ENCODE measurements around the gene FAM210A.

Gene FAM210A

GRCh38 chr18:13720847-13721246 is 5.5 kb downstream of the FAM210A start:
- no peaks in the 10 kb centered on the region for H3K4me1 ChIP-seq (ENCODE audit: insufficient read depth, insufficient read length)
- peaks cover 7% of the 10 kb centered on the region for H3K36me3 ChIP-seq (ENCODE audit: insufficient read depth, insufficient read length, low read length)
- H3K9me3 ChIP-seq (ENCODE audit: insufficient read depth, low read length) = no peaks in the 10 kb centered on the region
- no peak overlapping the region for H3K4me3 ChIP-seq (ENCODE audit: insufficient read length, low read depth)
- H3K9ac ChIP-seq (ENCODE audit: insufficient read length, low read depth) = no peak overlapping the region
- no peaks in the 10 kb centered on the region for H3K27me3 ChIP-seq (ENCODE audit: insufficient read depth, insufficient read length)
- DNase-seq (ENCODE audit: low read depth, low spot score) = no peak
- TF ChIP-seq ZNF274 (IDR thresholded peaks at IDR 0.05; ENCODE audit: low read depth, low read length) = no peak
- no peak for TF ChIP-seq SUZ12 (IDR thresholded peaks at IDR 0.05; ENCODE audit: extremely low read depth, insufficient read depth, insufficient read length)
- TF ChIP-seq YY1 (IDR thresholded peaks at IDR 0.05; ENCODE audit: insufficient read depth, insufficient read length) = no peak

- H3K4me3 ChIP-seq (ENCODE audit: insufficient read length, low read depth) = no peak overlapping the region
- no peak for DNase-seq (ENCODE audit: low read depth, low spot score)
- peaks cover 7% of the 10 kb centered on the region for H3K36me3 ChIP-seq (ENCODE audit: insufficient read depth, insufficient read length, low read length)
- H3K9ac ChIP-seq (ENCODE audit: insufficient read length, low read depth) = no peak overlapping the region
- no peaks in the 10 kb centered on the region for H3K27me3 ChIP-seq (ENCODE audit: insufficient read depth, insufficient read length)
- H3K9me3 ChIP-seq (ENCODE audit: insufficient read depth, low read length) = no peaks in the 10 kb centered on the region
- no peaks in the 10 kb centered on the region for H3K4me1 ChIP-seq (ENCODE audit: insufficient read depth, insufficient read length)
- no peak for TF ChIP-seq SUZ12 (IDR thresholded peaks at IDR 0.05; ENCODE audit: extremely low read depth, insufficient read depth, insufficient read length)
- no peak for TF ChIP-seq ZNF274 (IDR thresholded peaks at IDR 0.05; ENCODE audit: low read depth, low read length)
- no peak for TF ChIP-seq YY1 (IDR thresholded peaks at IDR 0.05; ENCODE audit: insufficient read depth, insufficient read length)
These were observed 6.2 kb downstream of the FAM210A start for GRCh38 chr18:13720123-13720522.

- Histone ChIP-seq H3K9me3 (ENCODE audit: insufficient read depth, low read length) (no peaks in the 10 kb centered on the region), H3K27me3 (ENCODE audit: insufficient read depth, insufficient read length) (no peaks in the 10 kb centered on the region), H3K4me3 (ENCODE audit: insufficient read length, low read depth) (no peak overlapping the region), H3K9ac (ENCODE audit: insufficient read length, low read depth) (no peak overlapping the region), H3K4me1 (ENCODE audit: insufficient read depth, insufficient read length) (no peaks in the 10 kb centered on the region), H3K36me3 (ENCODE audit: insufficient read depth, insufficient read length, low read length) (peaks cover 3% of the 10 kb centered on the region)
- no peak for DNase-seq (ENCODE audit: low read depth, low spot score)
- no peak for TF ChIP-seq YY1 (IDR thresholded peaks at IDR 0.05; ENCODE audit: insufficient read depth, insufficient read length)
- no peak for TF ChIP-seq ZNF274 (IDR thresholded peaks at IDR 0.05; ENCODE audit: low read depth, low read length)
- no peak for TF ChIP-seq SUZ12 (IDR thresholded peaks at IDR 0.05; ENCODE audit: extremely low read depth, insufficient read depth, insufficient read length)
These were observed 9.4 kb downstream of the FAM210A start for GRCh38 chr18:13716916-13717315.

GRCh38 chr18:13715330-13715729 is 11.0 kb downstream of the FAM210A start:
- Histone ChIP-seq H3K36me3 (ENCODE audit: insufficient read depth, insufficient read length, low read length) (no peaks in the 10 kb centered on the region), H3K4me3 (ENCODE audit: insufficient read length, low read depth) (no peak overlapping the region), H3K9me3 (ENCODE audit: insufficient read depth, low read length) (no peaks in the 10 kb centered on the region), H3K9ac (ENCODE audit: insufficient read length, low read depth) (no peak overlapping the region), H3K27me3 (ENCODE audit: insufficient read depth, insufficient read length) (no peaks in the 10 kb centered on the region), H3K4me1 (ENCODE audit: insufficient read depth, insufficient read length) (no peaks in the 10 kb centered on the region)
- DNase-seq (ENCODE audit: low read depth, low spot score) = no peak
- no peak for TF ChIP-seq YY1 (IDR thresholded peaks at IDR 0.05; ENCODE audit: insufficient read depth, insufficient read length)
- no peak for TF ChIP-seq ZNF274 (IDR thresholded peaks at IDR 0.05; ENCODE audit: low read depth, low read length)
- no peak for TF ChIP-seq SUZ12 (IDR thresholded peaks at IDR 0.05; ENCODE audit: extremely low read depth, insufficient read depth, insufficient read length)

GRCh38 chr18:13713455-13714055 is 12.8 kb downstream of the FAM210A start:
- Histone ChIP-seq H3K4me3 (ENCODE audit: insufficient read length, low read depth) (no peak overlapping the region), H3K36me3 (ENCODE audit: insufficient read depth, insufficient read length, low read length) (no peaks in the 10 kb centered on the region), H3K27me3 (ENCODE audit: insufficient read depth, insufficient read length) (no peaks in the 10 kb centered on the region), H3K4me1 (ENCODE audit: insufficient read depth, insufficient read length) (no peaks in the 10 kb centered on the region), H3K9ac (ENCODE audit: insufficient read length, low read depth) (no peak overlapping the region), H3K9me3 (ENCODE audit: insufficient read depth, low read length) (peaks cover 5% of the 10 kb centered on the region; the same call in 1 of the 2 replicates)
- TF ChIP-seq ZNF274 (IDR thresholded peaks at IDR 0.05; ENCODE audit: low read depth, low read length) (no peak), YY1 (IDR thresholded peaks at IDR 0.05; ENCODE audit: insufficient read depth, insufficient read length) (no peak), SUZ12 (IDR thresholded peaks at IDR 0.05; ENCODE audit: extremely low read depth, insufficient read depth, insufficient read length) (no peak)
- no peak for DNase-seq (ENCODE audit: low read depth, low spot score)

- Histone ChIP-seq H3K9ac (ENCODE audit: insufficient read length, low read depth) (no peak overlapping the region), H3K4me1 (ENCODE audit: insufficient read depth, insufficient read length) (no peaks in the 10 kb centered on the region), H3K4me3 (ENCODE audit: insufficient read length, low read depth) (no peak overlapping the region), H3K9me3 (ENCODE audit: insufficient read depth, low read length) (peaks cover 6% of the 10 kb centered on the region; the same call in 1 of the 2 replicates), H3K36me3 (ENCODE audit: insufficient read depth, insufficient read length, low read length) (no peaks in the 10 kb centered on the region), H3K27me3 (ENCODE audit: insufficient read depth, insufficient read length) (no peaks in the 10 kb centered on the region)
- no peak for DNase-seq (ENCODE audit: low read depth, low spot score)
- no peak for TF ChIP-seq ZNF274 (IDR thresholded peaks at IDR 0.05; ENCODE audit: low read depth, low read length)
- no peak for TF ChIP-seq YY1 (IDR thresholded peaks at IDR 0.05; ENCODE audit: insufficient read depth, insufficient read length)
- TF ChIP-seq SUZ12 (IDR thresholded peaks at IDR 0.05; ENCODE audit: extremely low read depth, insufficient read depth, insufficient read length) = no peak
These were observed 13.8 kb downstream of the FAM210A start for GRCh38 chr18:13712400-13713131.

GRCh38 chr18:13710414-13710831 is 15.9 kb downstream of the FAM210A start:
- DNase-seq (ENCODE audit: low read depth, low spot score) = no peak
- Histone ChIP-seq H3K9ac (ENCODE audit: insufficient read length, low read depth) (no peak overlapping the region), H3K9me3 (ENCODE audit: insufficient read depth, low read length) (peaks cover 21% of the 10 kb centered on the region; the same call in 1 of the 2 replicates)

More at GRCh38 chr18:13710414-13710831, 15.9 kb downstream of the FAM210A start:
- Histone ChIP-seq H3K27me3 (ENCODE audit: insufficient read depth, insufficient read length) (no peaks in the 10 kb centered on the region), H3K4me3 (ENCODE audit: insufficient read length, low read depth) (no peak overlapping the region), H3K36me3 (ENCODE audit: insufficient read depth, insufficient read length, low read length) (no peaks in the 10 kb centered on the region), H3K4me1 (ENCODE audit: insufficient read depth, insufficient read length) (no peaks in the 10 kb centered on the region)
- TF ChIP-seq YY1 (IDR thresholded peaks at IDR 0.05; ENCODE audit: insufficient read depth, insufficient read length) (no peak), ZNF274 (IDR thresholded peaks at IDR 0.05; ENCODE audit: low read depth, low read length) (no peak), SUZ12 (IDR thresholded peaks at IDR 0.05; ENCODE audit: extremely low read depth, insufficient read depth, insufficient read length) (no peak)

All from NT2/D1 (cell line).